NCI-H187 treated with DMSO at 0.1 percent for 48 hours (cell line): ENCODE results near the gene DCC.
A peak's percentile ranks its signal among the peaks of the same experiment; 100 is the strongest.

Source experiments
- DNase-seq: peaks from one replicate; lab custom pipeline; 2025; lab: John Stamatoyannopoulos, UW

DCC gene

GRCh38 chr18:52339891-52340371 is at the start of gene DCC:
Gene DCC (plus strand): TSS chr18:52340197. CDS start chr18:52340788, 591 bp downstream.
- DNase-seq = no peak

- DNase-seq = no peak
Measured at GRCh38 chr18:52310651-52311050, 29.3 kb upstream of the DCC start.

- DNase-seq = no peak
Measured at GRCh38 chr18:52311331-52311730, 28.7 kb upstream of the DCC start.

GRCh38 chr18:52312346-52312745 is 27.7 kb upstream of the DCC start:
- DNase-seq = peak; percentile 82

- no peak for DNase-seq
Measured at GRCh38 chr18:52313213-52313612, 26.8 kb upstream of the DCC start.

- DNase-seq = no peak
Measured at GRCh38 chr18:52319424-52319983, 20.5 kb upstream of the DCC start.

- no peak for DNase-seq
Measured at GRCh38 chr18:52322307-52322706, 17.7 kb upstream of the DCC start.

- DNase-seq = no peak
Measured at GRCh38 chr18:52323802-52324201, 16.2 kb upstream of the DCC start.

GRCh38 chr18:52325997-52326396 is 14.0 kb upstream of the DCC start:
- no peak for DNase-seq

- no peak for DNase-seq
Measured at GRCh38 chr18:52333860-52334259, 6.1 kb upstream of the DCC start.

GRCh38 chr18:52334307-52334706 is 5.7 kb upstream of the DCC start:
- no peak for DNase-seq

- DNase-seq = no peak
Measured at GRCh38 chr18:52334896-52335295, 5.1 kb upstream of the DCC start.

GRCh38 chr18:52337276-52337675 is 2.7 kb upstream of the DCC start:
- no peak for DNase-seq

- DNase-seq = no peak
Measured at GRCh38 chr18:52340406-52341102, 557 bp downstream of the DCC start.

GRCh38 chr18:52341103-52341432 is 1.1 kb downstream of the DCC start:
- no peak for DNase-seq

- DNase-seq = no peak
Measured at GRCh38 chr18:52341608-52342381, 1.8 kb downstream of the DCC start.

- no peak for DNase-seq
Measured at GRCh38 chr18:52342456-52342855, 2.5 kb downstream of the DCC start.

- DNase-seq = no peak
Measured at GRCh38 chr18:52343138-52343537, 3.1 kb downstream of the DCC start.

- no peak for DNase-seq
Measured at GRCh38 chr18:52343731-52344340, 3.8 kb downstream of the DCC start.

GRCh38 chr18:52344881-52345280 is 4.9 kb downstream of the DCC start:
- no peak for DNase-seq

- DNase-seq = no peak
Measured at GRCh38 chr18:52345428-52345827, 5.4 kb downstream of the DCC start.

GRCh38 chr18:52348209-52348608 is 8.2 kb downstream of the DCC start:
- DNase-seq = no peak

- no peak for DNase-seq
Measured at GRCh38 chr18:52349498-52349897, 9.5 kb downstream of the DCC start.
